Prostate gland (tissue), 2 donors: ENCODE data around the gene PHF20.

ENCODE experiments used
- POLR2AphosphoS5 ChIP-seq: sonication (generic); formaldehyde crosslinking; IDR thresholded peaks from one replicate; pipeline ENCODE4 v1.6.1; 2017; ENCODE audit warnings: antibody characterized with exemption
- TF ChIP-seq, protein P1 (sequence below), 4 experiments: fragments of 200-600 bp in 2 of 4; fragments of 450-650 bp in 2 of 4; sonication (generic) in 2 of 4; IDR thresholded peaks; 1 replicate in 3 of 4; 2 replicates in 1 of 4; pipeline ENCODE4 v1.5.1; 2016 to 2019; ENCODE audit warnings: antibody characterized with exemption in 4 of 4, mild to moderate bottlenecking in 2 of 4, moderate library complexity in 2 of 4

DNA sequence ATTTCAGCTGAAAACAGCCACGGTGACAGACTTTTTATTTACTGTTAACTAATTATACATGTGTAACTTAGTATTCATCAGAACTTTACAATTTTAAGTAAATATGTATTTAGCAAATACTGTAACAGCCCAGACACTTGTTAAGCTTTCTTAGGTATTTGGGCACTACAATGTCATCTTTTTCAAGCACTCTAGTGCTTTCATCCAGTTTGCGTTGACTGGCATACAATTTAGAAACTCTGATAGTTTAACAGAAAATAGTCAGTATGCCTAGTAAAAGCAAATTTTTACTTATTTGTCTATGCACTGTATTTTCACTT, 40.4 kb upstream of the PHF20 start:
- TF ChIP-seq, protein P1, sequence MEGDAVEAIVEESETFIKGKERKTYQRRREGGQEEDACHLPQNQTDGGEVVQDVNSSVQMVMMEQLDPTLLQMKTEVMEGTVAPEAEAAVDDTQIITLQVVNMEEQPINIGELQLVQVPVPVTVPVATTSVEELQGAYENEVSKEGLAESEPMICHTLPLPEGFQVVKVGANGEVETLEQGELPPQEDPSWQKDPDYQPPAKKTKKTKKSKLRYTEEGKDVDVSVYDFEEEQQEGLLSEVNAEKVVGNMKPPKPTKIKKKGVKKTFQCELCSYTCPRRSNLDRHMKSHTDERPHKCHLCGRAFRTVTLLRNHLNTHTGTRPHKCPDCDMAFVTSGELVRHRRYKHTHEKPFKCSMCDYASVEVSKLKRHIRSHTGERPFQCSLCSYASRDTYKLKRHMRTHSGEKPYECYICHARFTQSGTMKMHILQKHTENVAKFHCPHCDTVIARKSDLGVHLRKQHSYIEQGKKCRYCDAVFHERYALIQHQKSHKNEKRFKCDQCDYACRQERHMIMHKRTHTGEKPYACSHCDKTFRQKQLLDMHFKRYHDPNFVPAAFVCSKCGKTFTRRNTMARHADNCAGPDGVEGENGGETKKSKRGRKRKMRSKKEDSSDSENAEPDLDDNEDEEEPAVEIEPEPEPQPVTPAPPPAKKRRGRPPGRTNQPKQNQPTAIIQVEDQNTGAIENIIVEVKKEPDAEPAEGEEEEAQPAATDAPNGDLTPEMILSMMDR (IDR thresholded peaks at IDR 0.05): no peak
- TF ChIP-seq POLR2AphosphoS5: no peak
